ENCODE results near the gene CTSK. TPM values are rescaled to one million over a fixed set of nuclear protein-coding genes. Genes with fewer than 3 reads are reported as not detected.
"Not testable (repeated sequence)": the region's sequence is repeated elsewhere in the genome, so short reads cannot be mapped to it uniquely, and the experiment has no call there.

The CTSK gene
- total RNA-seq, 2 donors from 2014 or later, result 7.5 to 9.4 TPM

DNA sequence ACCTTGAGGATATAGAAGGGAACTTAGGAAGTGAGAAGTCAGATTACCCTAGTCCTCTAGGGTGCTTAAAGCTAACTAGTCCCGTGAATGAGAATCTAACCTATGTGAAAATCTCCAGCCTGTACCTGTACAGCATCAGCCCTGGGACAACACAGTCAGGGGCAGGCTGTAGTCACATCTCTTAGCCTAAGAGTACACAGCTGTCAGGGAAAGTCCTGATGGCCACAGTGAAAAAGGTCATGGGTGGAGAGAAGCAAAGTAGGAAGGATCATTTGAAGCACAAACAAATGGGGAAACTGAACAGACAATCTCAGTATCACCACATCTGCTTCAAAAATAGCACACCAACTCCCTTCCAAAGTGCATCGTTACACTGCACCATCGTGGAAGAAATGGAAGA is 11.7 kb downstream of the CTSK start:
- H3K27ac ChIP-seq, result no peak overlapping the region
- TF ChIP-seq, protein P1, sequence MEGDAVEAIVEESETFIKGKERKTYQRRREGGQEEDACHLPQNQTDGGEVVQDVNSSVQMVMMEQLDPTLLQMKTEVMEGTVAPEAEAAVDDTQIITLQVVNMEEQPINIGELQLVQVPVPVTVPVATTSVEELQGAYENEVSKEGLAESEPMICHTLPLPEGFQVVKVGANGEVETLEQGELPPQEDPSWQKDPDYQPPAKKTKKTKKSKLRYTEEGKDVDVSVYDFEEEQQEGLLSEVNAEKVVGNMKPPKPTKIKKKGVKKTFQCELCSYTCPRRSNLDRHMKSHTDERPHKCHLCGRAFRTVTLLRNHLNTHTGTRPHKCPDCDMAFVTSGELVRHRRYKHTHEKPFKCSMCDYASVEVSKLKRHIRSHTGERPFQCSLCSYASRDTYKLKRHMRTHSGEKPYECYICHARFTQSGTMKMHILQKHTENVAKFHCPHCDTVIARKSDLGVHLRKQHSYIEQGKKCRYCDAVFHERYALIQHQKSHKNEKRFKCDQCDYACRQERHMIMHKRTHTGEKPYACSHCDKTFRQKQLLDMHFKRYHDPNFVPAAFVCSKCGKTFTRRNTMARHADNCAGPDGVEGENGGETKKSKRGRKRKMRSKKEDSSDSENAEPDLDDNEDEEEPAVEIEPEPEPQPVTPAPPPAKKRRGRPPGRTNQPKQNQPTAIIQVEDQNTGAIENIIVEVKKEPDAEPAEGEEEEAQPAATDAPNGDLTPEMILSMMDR (IDR thresholded peaks at IDR 0.05), result no peak
- H3K9me3 ChIP-seq, result no peaks in the 10 kb centered on the region
- H3K27me3 ChIP-seq, result no peaks in the 10 kb centered on the region
- DNase-seq (ENCODE audit: low spot score), result no peak
- H3K36me3 ChIP-seq, result peaks cover 35% of the 10 kb centered on the region
- H3K4me1 ChIP-seq, result no peaks in the 10 kb centered on the region
- no peak overlapping the region for H3K4me3 ChIP-seq

DNA sequence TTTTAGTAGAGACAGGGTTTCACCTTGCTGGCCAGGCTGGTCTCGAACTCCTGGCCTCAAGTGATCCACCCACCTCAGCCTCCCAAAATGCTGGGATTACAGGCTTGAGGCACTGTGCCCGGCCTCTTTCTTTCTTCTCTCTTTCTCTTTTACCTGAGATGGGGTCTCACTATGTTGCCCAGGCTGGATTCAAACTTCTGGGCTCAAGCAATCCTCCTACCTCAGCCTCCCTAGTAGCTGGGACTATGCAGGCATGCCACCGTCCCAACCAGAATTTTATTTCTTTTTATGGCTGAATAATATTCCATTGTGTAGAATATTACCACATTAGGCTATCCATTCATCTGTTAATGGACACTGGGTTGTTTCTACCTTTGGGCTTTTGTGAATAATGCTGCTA is 14.3 kb downstream of the CTSK start:
- H3K27ac ChIP-seq; DNase-seq (ENCODE audit: low spot score); H3K4me3 ChIP-seq; H3K4me1 ChIP-seq; H3K27me3 ChIP-seq; H3K9me3 ChIP-seq: not testable (repeated sequence)
- peaks cover 19% of the 10 kb centered on the region for H3K36me3 ChIP-seq

DNA sequence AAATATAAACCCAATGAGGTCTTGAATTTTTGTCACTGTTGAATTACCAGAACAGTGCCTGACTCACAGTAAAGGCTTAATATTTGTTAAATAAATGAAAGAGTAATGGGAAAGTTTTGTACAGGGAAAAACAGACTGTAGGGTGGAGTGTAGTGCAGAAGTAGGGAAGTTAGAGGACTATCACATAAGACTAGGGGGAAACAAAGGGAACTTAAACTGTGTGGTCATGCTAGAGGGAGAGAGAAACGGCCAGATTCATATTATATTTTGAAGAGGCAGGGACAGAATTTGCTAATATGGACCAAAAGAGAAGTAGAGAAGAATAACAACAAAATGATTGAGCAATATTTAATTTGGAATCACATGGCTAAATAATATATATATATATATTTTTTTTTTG is 14.8 kb downstream of the CTSK start:
- no peaks in the 10 kb centered on the region for H3K9me3 ChIP-seq
- peaks cover 14% of the 10 kb centered on the region for H3K36me3 ChIP-seq
- no peak overlapping the region for H3K27ac ChIP-seq
- no peak for DNase-seq (ENCODE audit: low spot score)
- TF ChIP-seq, protein P1 (IDR thresholded peaks at IDR 0.05), result no peak
- H3K27me3 ChIP-seq, result no peaks in the 10 kb centered on the region
- H3K4me3 ChIP-seq, result no peak overlapping the region
- no peaks in the 10 kb centered on the region for H3K4me1 ChIP-seq

DNA sequence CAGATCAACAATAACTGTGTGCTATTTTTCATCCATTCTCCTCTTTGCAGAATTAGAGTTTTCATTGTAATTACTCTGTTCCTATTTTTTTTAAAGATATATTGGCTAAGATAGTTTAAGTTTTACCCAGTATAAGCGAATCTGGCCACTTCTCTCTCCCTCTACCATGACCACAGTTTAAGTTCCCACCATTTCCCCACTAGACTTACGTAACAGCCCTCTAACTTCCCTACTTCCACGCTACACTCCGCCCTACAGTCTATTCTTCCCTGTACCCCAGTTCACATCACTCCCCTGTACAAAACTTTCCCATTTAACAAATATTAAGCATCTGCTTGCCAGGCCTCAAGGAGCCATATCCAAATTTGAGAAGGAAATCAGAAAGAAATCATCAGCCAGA is 16.5 kb downstream of the CTSK start:
- Histone ChIP-seq H3K27ac (no peak overlapping the region), H3K4me3 (no peak overlapping the region), H3K36me3 (peaks cover 5% of the 10 kb centered on the region), H3K27me3 (no peaks in the 10 kb centered on the region), H3K4me1 (no peaks in the 10 kb centered on the region), H3K9me3 (no peaks in the 10 kb centered on the region)
- TF ChIP-seq, protein P1 (IDR thresholded peaks at IDR 0.05), result no peak
- no peak for DNase-seq (ENCODE audit: low spot score)

DNA sequence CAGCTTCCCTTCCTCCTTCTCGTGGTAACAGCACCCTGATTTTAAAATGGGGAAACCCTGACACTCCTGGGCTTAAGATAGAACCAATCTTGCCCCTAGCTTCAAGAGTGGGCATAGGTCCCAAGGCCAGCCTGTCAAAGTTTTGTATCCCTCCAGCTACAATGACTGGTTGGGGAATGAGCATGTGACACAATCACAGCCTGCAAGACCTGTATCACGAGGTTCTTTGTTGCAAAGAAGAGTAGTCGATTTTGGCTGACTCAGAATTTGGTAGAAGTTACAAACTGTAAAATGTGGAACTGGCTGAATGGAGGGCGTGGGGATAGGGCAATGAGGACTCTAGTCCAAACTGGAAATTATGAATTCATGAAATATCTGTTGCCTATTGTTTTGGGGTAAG is 18.7 kb downstream of the CTSK start:
- Histone ChIP-seq H3K36me3 (no peaks in the 10 kb centered on the region), H3K4me3 (no peak overlapping the region), H3K9me3 (no peaks in the 10 kb centered on the region), H3K27me3 (no peaks in the 10 kb centered on the region), H3K4me1 (no peaks in the 10 kb centered on the region), H3K27ac (no peak overlapping the region)
- TF ChIP-seq, protein P1 (IDR thresholded peaks at IDR 0.05), result no peak
- no peak for DNase-seq (ENCODE audit: low spot score)

DNA sequence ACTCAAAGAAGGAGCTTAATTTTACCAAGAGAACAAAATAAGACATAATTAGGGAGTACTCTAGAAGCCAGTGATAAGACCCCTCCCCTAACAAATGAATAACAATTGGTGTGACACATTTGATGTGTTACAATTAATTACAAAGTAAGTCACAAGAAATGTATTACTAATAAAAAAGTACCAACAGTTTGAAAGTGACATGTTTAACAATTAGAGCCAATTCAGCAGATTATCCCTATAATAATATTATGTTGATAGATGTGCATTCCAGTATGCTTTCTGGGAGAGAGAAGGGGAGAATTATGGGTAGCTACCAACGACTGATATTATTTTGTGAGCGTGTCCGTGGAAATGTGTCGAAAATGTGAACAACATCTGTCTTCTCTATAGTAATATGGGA is 19.1 kb downstream of the CTSK start:
- Histone ChIP-seq H3K4me3 (no peak overlapping the region), H3K36me3 (no peaks in the 10 kb centered on the region), H3K9me3 (no peaks in the 10 kb centered on the region), H3K27ac (no peak overlapping the region), H3K4me1 (no peaks in the 10 kb centered on the region), H3K27me3 (no peaks in the 10 kb centered on the region)
- DNase-seq (ENCODE audit: low spot score), result no peak
- TF ChIP-seq, protein P1 (IDR thresholded peaks at IDR 0.05), result no peak

All from right atrium auricular region (tissue), 2 donors.